SH-SY5Y (cell line): ENCODE measurements around the gene METTL15.

Experiments
- GATA2 ChIP-seq: IDR thresholded peaks from 2 replicates; pipeline ENCODE4 v1.6.1; 2011; ENCODE audit warnings: mild to moderate bottlenecking, low read depth, low read length
- GATA3 ChIP-seq: IDR thresholded peaks from 2 replicates; pipeline ENCODE4 v1.6.1; 2011; ENCODE audit warnings: low read depth, mild to moderate bottlenecking, low read length, moderate library complexity

The METTL15 gene

GRCh38 chr11:28231475-28231874 lies 123.3 kb downstream of the METTL15 start:
- no peak for TF ChIP-seq GATA2
- no peak for TF ChIP-seq GATA3

- TF ChIP-seq GATA3 (no peak), GATA2 (no peak)
Measured at GRCh38 chr11:28232649-28233048, 124.5 kb downstream of the METTL15 start.

- no peak for TF ChIP-seq GATA2
- no peak for TF ChIP-seq GATA3
Measured at GRCh38 chr11:28241760-28242159, 133.6 kb downstream of the METTL15 start.

- no peak for TF ChIP-seq GATA3
- no peak for TF ChIP-seq GATA2
Measured at GRCh38 chr11:28242596-28242995, 134.4 kb downstream of the METTL15 start.

- no peak for TF ChIP-seq GATA3
- no peak for TF ChIP-seq GATA2
Measured at GRCh38 chr11:28243061-28243460, 134.9 kb downstream of the METTL15 start.

GRCh38 chr11:28243581-28243980 lies 135.4 kb downstream of the METTL15 start:
- TF ChIP-seq GATA3 (no peak), GATA2 (no peak)

GRCh38 chr11:28245131-28245530 lies 136.9 kb downstream of the METTL15 start:
- TF ChIP-seq GATA2 (no peak), GATA3 (no peak)

GRCh38 chr11:28250192-28250591 lies 142.0 kb downstream of the METTL15 start:
- TF ChIP-seq GATA3 (no peak), GATA2 (no peak)

- TF ChIP-seq GATA2 (no peak), GATA3 (no peak)
Measured at GRCh38 chr11:28251257-28251656, 143.1 kb downstream of the METTL15 start.

- no peak for TF ChIP-seq GATA2
- TF ChIP-seq GATA3: no peak
Measured at GRCh38 chr11:28257761-28258160, 149.6 kb downstream of the METTL15 start.

GRCh38 chr11:28259177-28259843 lies 151.1 kb downstream of the METTL15 start:
- no peak for TF ChIP-seq GATA3
- TF ChIP-seq GATA2: no peak

- TF ChIP-seq GATA2 (no peak), GATA3 (no peak)
Measured at GRCh38 chr11:28268925-28269324, 160.7 kb downstream of the METTL15 start.

- TF ChIP-seq GATA2 (no peak), GATA3 (no peak)
Measured at GRCh38 chr11:28269586-28269985, 161.4 kb downstream of the METTL15 start.

- TF ChIP-seq GATA3 (no peak), GATA2 (no peak)
Measured at GRCh38 chr11:28274216-28274615, 166.0 kb downstream of the METTL15 start.

GRCh38 chr11:28284196-28284595 lies 176.0 kb downstream of the METTL15 start:
- no peak for TF ChIP-seq GATA3
- no peak for TF ChIP-seq GATA2

- TF ChIP-seq GATA2: no peak
- TF ChIP-seq GATA3: no peak
Measured at GRCh38 chr11:28289444-28289843, 181.3 kb downstream of the METTL15 start.
